Measurements from ENCODE around the gene CAMK1. TPM values are rescaled to one million over a fixed set of nuclear protein-coding genes. Genes with fewer than 3 reads are reported as not detected.
A peak's percentile ranks its signal among the peaks of the same experiment; 100 is the strongest.

CAMK1 gene
- total RNA-seq, 1 donor from 2014 or later: 17.1 TPM

DNA sequence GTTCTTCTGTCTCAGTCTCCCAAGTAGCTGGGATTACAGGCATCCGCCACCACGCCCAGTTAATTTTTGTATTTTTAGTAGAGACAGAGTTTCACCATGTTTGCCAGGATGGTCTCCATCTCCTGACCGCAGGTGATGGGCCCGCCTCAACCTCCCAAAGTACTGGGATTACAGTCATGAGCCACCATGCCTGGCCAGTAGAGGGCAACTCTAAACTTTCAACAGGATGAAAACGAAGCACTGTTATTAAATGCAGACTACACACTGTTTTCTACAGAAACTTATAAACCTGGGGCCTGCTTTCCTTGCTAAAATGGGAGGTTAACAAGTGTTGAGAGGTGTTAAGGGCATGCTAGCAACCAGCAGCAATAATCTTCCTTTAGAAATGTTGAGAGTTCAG, 30.8 kb upstream of the CAMK1 start:
- TF ChIP-seq, protein P1, sequence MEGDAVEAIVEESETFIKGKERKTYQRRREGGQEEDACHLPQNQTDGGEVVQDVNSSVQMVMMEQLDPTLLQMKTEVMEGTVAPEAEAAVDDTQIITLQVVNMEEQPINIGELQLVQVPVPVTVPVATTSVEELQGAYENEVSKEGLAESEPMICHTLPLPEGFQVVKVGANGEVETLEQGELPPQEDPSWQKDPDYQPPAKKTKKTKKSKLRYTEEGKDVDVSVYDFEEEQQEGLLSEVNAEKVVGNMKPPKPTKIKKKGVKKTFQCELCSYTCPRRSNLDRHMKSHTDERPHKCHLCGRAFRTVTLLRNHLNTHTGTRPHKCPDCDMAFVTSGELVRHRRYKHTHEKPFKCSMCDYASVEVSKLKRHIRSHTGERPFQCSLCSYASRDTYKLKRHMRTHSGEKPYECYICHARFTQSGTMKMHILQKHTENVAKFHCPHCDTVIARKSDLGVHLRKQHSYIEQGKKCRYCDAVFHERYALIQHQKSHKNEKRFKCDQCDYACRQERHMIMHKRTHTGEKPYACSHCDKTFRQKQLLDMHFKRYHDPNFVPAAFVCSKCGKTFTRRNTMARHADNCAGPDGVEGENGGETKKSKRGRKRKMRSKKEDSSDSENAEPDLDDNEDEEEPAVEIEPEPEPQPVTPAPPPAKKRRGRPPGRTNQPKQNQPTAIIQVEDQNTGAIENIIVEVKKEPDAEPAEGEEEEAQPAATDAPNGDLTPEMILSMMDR (IDR thresholded peaks at IDR 0.05; ENCODE audit: unreplicated experiment): peak; percentile 42
- DNase-seq (ENCODE audit: low spot score, unreplicated experiment): no peak
- H3K27ac Mint-ChIP-seq: no peak overlapping the region
- no peaks in the 10 kb centered on the region for H3K9me3 Mint-ChIP-seq (ENCODE audit: low read depth)
- no peaks in the 10 kb centered on the region for H3K27me3 Mint-ChIP-seq
- H3K36me3 Mint-ChIP-seq (ENCODE audit: insufficient read depth): peaks cover 26% of the 10 kb centered on the region
- no peak overlapping the region for H3K4me3 Mint-ChIP-seq (ENCODE audit: low read depth)
- H3K4me1 Mint-ChIP-seq (ENCODE audit: low read depth): no peaks in the 10 kb centered on the region

DNA sequence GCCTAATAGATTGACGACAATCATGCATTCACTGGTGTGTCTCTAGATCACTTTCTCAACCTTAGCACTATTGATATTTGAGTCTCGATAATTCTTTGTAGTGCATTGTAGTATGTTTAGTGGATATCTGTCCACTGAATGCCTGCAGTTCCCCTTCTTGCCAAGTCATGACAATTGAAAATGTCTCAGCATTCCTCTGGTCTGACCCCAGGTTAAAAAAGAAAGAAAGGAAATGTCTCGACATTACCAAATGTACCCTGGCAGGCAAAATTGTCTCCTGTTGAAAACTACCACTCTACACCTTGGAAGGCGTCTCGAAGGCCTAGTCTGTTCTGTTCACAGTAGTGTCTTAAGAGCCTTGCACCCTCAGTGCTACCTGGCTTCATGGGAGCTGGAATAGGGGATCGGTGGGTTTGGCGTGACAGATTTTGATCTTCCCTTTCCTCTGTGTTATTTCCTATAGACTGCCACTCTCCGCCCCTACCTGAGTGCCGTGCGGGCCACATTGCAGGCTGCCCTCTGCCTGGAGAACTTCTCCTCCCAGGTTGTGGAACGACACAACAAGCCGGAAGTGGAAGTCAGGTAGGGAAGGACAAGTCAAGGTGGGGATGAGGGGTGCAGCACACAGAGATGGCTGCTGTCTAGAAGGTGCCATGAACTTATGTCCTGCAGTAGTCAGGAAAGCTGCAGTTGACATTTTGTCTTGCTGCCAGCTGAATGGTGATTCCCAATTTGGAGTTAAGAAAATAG, 27.6 kb upstream of the CAMK1 start:
- peaks cover 19% of the 10 kb centered on the region for H3K36me3 Mint-ChIP-seq (ENCODE audit: insufficient read depth)
- TF ChIP-seq, protein P1 (IDR thresholded peaks at IDR 0.05; ENCODE audit: unreplicated experiment): no peak
- no peaks in the 10 kb centered on the region for H3K9me3 Mint-ChIP-seq (ENCODE audit: low read depth)
- no peak for DNase-seq (ENCODE audit: low spot score, unreplicated experiment)
- H3K4me1 Mint-ChIP-seq (ENCODE audit: low read depth): peaks cover 12% of the 10 kb centered on the region
- H3K4me3 Mint-ChIP-seq (ENCODE audit: low read depth): no peak overlapping the region
- H3K27me3 Mint-ChIP-seq: no peaks in the 10 kb centered on the region
- H3K27ac Mint-ChIP-seq: no peak overlapping the region

DNA sequence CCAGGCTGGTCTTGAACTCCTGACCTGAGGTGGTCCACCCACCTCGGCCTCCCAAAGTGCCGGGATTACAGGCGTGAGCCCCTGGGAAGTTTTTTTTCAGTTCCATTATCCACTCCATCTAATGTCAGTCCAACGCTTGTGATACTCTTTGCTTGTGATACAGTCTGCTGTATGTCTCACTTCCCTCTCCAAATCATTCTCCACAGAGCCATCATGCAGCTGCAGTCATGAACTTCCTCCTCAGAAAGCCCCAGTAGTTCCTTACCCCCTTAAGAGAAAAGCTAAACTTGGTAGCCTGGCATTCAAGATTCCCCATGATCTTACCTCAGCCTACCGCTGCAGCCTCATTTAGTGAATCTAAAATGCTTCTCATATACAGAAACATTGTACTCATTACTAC, 25.5 kb upstream of the CAMK1 start:
- H3K9me3 Mint-ChIP-seq (ENCODE audit: low read depth): no peaks in the 10 kb centered on the region
- TF ChIP-seq, protein P1 (IDR thresholded peaks at IDR 0.05; ENCODE audit: unreplicated experiment): no peak
- peaks cover 16% of the 10 kb centered on the region for H3K4me1 Mint-ChIP-seq (ENCODE audit: low read depth)
- H3K36me3 Mint-ChIP-seq (ENCODE audit: insufficient read depth): peaks cover 15% of the 10 kb centered on the region
- peak overlapping the region; percentile 71 for H3K4me3 Mint-ChIP-seq (ENCODE audit: low read depth)
- DNase-seq (ENCODE audit: low spot score, unreplicated experiment): no peak
- peak overlapping the region; percentile 82 for H3K27ac Mint-ChIP-seq
- H3K27me3 Mint-ChIP-seq: no peaks in the 10 kb centered on the region

DNA sequence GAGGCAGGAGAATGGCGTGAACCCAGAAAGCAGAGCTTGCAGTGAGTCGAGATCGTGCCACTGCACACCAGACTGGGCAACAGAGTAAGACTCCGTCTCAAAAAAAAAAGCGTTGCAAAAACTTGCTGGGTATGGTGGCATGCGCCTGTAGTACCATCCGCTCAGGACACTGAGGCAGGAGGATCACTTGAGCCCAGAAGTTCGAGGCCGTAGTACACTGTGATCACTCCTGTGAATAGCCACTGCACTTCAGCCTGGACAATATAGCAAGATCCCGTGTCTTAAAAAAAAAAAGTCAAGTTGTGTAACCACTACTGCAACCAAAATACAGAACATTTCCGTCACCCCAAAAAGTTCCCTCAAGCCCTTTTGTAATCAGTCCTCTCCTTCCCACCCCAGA, 24.7 kb upstream of the CAMK1 start:
- H3K9me3 Mint-ChIP-seq (ENCODE audit: low read depth): no peaks in the 10 kb centered on the region
- no peaks in the 10 kb centered on the region for H3K27me3 Mint-ChIP-seq
- TF ChIP-seq, protein P1 (IDR thresholded peaks at IDR 0.05; ENCODE audit: unreplicated experiment): no peak
- H3K36me3 Mint-ChIP-seq (ENCODE audit: insufficient read depth): peaks cover 17% of the 10 kb centered on the region
- no peak for DNase-seq (ENCODE audit: low spot score, unreplicated experiment)
- H3K27ac Mint-ChIP-seq: peak overlapping the region; percentile 100
- H3K4me3 Mint-ChIP-seq (ENCODE audit: low read depth): peak overlapping the region; percentile 95
- peaks cover 16% of the 10 kb centered on the region for H3K4me1 Mint-ChIP-seq (ENCODE audit: low read depth)

DNA sequence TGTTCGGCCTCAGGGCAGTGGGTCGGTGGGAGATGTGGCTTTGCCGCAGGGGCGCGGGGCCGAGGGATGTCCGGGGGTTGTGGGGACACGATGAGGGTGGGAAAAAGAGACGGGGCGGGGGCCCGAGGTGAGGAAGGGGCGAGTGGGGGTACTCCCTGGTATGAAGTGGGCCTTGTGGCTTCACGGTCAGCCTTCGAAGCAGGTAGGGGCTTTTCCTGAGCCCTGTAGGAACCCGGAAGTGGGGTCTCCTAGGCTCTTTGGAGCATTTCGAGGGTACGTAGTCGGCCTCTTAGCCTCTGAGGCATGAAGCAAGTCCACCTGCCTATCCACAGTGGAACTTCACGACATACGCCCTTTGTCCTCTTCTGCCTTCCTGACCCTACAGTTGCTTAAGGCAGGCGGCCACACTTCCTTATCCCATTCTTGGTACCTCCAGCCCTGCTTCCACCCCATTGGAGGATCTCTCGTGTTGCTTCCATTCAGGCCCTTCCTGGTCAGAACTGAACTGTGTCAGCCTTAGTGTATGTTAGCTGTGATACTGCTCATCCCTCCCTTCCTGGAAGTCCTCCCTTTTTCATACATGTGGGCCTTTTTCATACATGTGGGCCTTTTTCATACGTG, 23.5 kb upstream of the CAMK1 start:
- H3K4me3 Mint-ChIP-seq (ENCODE audit: low read depth): peak overlapping the region; percentile 95
- H3K27me3 Mint-ChIP-seq: no peaks in the 10 kb centered on the region
- no peak for DNase-seq (ENCODE audit: low spot score, unreplicated experiment)
- TF ChIP-seq, protein P1 (IDR thresholded peaks at IDR 0.05; ENCODE audit: unreplicated experiment): no peak
- H3K27ac Mint-ChIP-seq: peak overlapping the region; percentile 100
- H3K9me3 Mint-ChIP-seq (ENCODE audit: low read depth): no peaks in the 10 kb centered on the region
- peaks cover 22% of the 10 kb centered on the region for H3K36me3 Mint-ChIP-seq (ENCODE audit: insufficient read depth)
- peaks cover 16% of the 10 kb centered on the region for H3K4me1 Mint-ChIP-seq (ENCODE audit: low read depth)
